Fibroblast of skin of right biceps (primary cell): Measurements from ENCODE around the gene TCF7L1.
"Not testable (repeated sequence)": the region's sequence is repeated elsewhere in the genome, so short reads cannot be mapped to it uniquely, and the experiment has no call there.

Experiments used
- DNase-seq: peaks from one replicate; pipeline ENCODE4 v3.0.0-alpha.2; 2013

TCF7L1 gene

GRCh38 chr2:85132834-85133637, at the start of gene TCF7L1:
TCF7L1 (plus strand) TSS chr2:85133392; CDS start chr2:85133685, 293 bp downstream.
- peak; percentile 92 for DNase-seq

GRCh38 chr2:85085563-85085962, 47.6 kb upstream of the TCF7L1 start:
- no peak for DNase-seq

GRCh38 chr2:85087541-85087940, 45.7 kb upstream of the TCF7L1 start:
- DNase-seq, result no peak

GRCh38 chr2:85088921-85089320, 44.3 kb upstream of the TCF7L1 start:
- no peak for DNase-seq

GRCh38 chr2:85089585-85089984, 43.6 kb upstream of the TCF7L1 start:
- no peak for DNase-seq

GRCh38 chr2:85091838-85092237, 41.4 kb upstream of the TCF7L1 start:
- DNase-seq, result no peak

GRCh38 chr2:85095094-85095493, 38.1 kb upstream of the TCF7L1 start:
- peak; percentile 7 for DNase-seq

- DNase-seq, result no peak
These were observed 36.6 kb upstream of the TCF7L1 start for GRCh38 chr2:85096616-85097015.

- no peak for DNase-seq
These were observed 29.0 kb upstream of the TCF7L1 start for GRCh38 chr2:85104228-85104627.

GRCh38 chr2:85106489-85107180, 26.6 kb upstream of the TCF7L1 start:
- DNase-seq, result peak; percentile 92

- DNase-seq, result peak; percentile 64
These were observed 22.1 kb upstream of the TCF7L1 start for GRCh38 chr2:85110991-85111560.

- peak; percentile 61 for DNase-seq
These were observed 21.3 kb upstream of the TCF7L1 start for GRCh38 chr2:85111819-85112281.

GRCh38 chr2:85112906-85113625, 20.1 kb upstream of the TCF7L1 start:
- no peak for DNase-seq

GRCh38 chr2:85114586-85115330, 18.4 kb upstream of the TCF7L1 start:
- DNase-seq, result no peak

- no peak for DNase-seq
These were observed 17.0 kb upstream of the TCF7L1 start for GRCh38 chr2:85116207-85116606.

GRCh38 chr2:85119900-85120299, 13.3 kb upstream of the TCF7L1 start:
- DNase-seq, result no peak

- no peak for DNase-seq
These were observed 12.8 kb upstream of the TCF7L1 start for GRCh38 chr2:85120363-85120762.

GRCh38 chr2:85126462-85126861, 6.7 kb upstream of the TCF7L1 start:
- DNase-seq, result not testable (repeated sequence)

GRCh38 chr2:85129861-85130260, 3.3 kb upstream of the TCF7L1 start:
- no peak for DNase-seq

GRCh38 chr2:85130407-85130806, 2.8 kb upstream of the TCF7L1 start:
- DNase-seq, result no peak

- DNase-seq, result peak; percentile 44
These were observed 2.1 kb upstream of the TCF7L1 start for GRCh38 chr2:85131116-85131515.

GRCh38 chr2:85132397-85132796, 795 bp upstream of the TCF7L1 start:
- no peak for DNase-seq
